HG02970 (cell line): ENCODE measurements around the gene INTS1.

Source experiments
- ATAC-seq: cut with Tn5 transposase; IDR thresholded peaks from one replicate; pipeline ENCODE4 v1.9.1; 2021; ENCODE audit warnings: mild to moderate bottlenecking, moderate library complexity, moderate number of reproducible peaks; ENCODE audit not compliant: unreplicated experiment, low FRiP score

Gene INTS1, protein sequence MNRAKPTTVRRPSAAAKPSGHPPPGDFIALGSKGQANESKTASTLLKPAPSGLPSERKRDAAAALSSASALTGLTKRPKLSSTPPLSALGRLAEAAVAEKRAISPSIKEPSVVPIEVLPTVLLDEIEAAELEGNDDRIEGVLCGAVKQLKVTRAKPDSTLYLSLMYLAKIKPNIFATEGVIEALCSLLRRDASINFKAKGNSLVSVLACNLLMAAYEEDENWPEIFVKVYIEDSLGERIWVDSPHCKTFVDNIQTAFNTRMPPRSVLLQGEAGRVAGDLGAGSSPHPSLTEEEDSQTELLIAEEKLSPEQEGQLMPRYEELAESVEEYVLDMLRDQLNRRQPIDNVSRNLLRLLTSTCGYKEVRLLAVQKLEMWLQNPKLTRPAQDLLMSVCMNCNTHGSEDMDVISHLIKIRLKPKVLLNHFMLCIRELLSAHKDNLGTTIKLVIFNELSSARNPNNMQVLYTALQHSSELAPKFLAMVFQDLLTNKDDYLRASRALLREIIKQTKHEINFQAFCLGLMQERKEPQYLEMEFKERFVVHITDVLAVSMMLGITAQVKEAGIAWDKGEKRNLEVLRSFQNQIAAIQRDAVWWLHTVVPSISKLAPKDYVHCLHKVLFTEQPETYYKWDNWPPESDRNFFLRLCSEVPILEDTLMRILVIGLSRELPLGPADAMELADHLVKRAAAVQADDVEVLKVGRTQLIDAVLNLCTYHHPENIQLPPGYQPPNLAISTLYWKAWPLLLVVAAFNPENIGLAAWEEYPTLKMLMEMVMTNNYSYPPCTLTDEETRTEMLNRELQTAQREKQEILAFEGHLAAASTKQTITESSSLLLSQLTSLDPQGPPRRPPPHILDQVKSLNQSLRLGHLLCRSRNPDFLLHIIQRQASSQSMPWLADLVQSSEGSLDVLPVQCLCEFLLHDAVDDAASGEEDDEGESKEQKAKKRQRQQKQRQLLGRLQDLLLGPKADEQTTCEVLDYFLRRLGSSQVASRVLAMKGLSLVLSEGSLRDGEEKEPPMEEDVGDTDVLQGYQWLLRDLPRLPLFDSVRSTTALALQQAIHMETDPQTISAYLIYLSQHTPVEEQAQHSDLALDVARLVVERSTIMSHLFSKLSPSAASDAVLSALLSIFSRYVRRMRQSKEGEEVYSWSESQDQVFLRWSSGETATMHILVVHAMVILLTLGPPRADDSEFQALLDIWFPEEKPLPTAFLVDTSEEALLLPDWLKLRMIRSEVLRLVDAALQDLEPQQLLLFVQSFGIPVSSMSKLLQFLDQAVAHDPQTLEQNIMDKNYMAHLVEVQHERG (N-terminal part only)

DNA sequence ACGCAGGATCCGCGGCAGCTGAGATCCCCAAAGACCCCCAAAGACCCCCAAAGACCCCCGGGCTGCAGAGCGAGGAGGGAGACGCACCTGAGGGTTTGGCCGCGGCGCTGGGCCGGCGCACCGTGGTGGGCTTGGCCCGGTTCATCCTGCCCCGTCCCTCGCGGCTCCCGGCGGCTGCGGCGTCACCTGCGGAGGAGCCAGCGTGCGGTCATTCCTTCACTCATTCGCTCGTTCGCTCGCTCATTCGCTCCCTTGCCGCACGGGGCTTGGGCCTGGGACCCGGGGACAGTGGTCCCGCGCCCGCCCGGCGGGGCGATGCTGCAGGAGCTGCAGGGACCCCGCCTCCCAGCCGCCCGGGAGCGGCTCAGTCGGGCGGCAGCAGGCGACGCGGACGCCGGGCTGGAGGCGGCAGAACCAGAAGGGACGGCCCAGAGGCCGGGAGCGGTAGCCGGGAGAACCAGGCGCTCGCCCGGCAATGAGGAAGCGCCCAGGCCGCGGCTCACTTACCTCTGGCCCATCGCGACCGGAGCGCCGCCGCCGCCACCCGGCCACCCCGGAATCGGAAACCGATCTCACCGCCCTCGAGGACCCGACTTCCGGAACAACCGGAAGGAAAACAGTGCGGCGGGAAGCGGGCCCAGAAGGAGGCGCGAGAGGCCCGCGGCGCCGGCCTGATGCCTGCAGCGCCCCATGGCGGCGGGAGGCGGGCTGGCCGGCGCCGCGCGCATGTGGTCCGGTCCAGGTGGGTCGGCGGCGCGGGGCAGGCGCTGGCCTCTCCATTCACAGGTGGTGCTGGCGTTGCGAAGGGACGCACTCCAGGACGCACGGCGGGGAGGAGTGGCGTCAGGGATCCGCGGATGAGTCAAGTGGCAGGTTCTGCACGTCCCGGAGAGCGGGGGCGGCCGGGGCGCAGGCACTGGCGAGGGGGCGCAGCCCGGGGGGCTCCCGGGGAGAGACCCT is at the start of gene INTS1:
Gene INTS1 (minus strand): TSS at position 574 of the 960 bp plus-strand sequence. CDS start 429 bp downstream, at position 145.
- ATAC-seq: peak; percentile 81

DNA sequence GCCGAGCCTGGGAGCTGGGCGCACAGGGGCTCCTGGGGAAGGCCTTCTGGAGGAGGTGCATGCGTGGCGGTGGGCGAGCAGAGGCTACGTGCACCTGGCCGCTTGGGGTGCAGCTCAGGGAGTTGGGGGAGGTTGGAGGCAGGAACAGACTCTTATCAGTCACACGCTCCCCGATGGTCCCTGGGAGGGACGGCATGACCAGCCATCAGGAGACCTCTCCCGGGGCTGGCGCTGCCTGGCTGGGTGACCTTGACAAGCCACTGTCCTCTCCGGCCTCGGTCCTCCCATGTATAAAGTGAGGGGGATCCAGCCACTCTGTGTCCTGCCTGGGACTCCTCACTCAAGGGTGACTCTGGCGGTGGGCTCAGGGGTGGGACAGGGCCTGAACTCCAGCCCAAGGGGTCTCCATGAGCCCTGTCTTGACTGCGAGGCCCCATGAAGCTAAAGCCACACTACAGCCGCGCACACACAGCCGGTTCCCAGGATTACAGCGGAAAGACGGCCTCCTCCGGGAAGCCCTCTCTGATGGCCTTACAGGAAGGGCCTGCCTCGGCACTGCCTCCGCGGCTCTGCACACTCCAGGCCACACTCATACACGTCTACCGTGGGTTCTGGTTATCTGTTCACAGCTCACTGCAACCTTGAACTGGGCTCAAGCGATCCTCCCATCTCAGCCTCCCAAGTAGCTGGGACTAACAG is 49.5 kb upstream of the INTS1 start:
- ATAC-seq: no peak

DNA sequence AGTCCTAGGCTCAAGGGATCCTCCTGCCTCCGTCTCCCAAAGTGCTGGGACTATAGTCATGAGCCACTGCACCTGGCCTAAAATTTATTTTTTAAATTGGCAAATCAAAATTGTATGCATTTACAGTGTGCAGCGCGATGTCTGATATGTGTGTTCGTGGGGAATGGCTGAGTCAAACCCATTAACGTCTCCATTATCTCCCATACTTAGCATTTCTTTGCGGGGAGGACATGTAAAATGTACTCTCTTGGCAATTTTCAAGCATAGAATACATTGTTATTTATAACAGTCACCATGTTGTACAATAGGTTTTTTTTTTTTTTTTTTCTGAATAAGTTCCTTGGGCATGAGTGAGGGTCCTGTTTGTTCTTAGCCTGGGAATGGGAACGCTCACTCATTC is 48.0 kb upstream of the INTS1 start:
- no peak for ATAC-seq

DNA sequence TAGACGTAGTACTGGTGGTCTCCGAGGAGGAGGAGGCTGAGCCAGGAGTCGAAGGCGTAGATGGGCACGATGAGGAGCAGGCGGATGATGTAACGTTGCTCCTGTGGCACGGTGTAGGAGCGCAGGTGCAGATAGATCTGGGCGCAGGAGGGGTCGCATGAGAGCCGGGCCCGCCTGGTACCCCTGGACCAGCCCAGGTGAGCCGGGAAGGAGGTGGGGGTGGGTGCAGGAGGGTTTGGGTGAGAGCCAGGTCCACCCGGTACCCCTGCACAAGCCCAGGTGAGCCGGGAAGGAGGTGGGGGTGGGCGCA is 46.6 kb upstream of the INTS1 start:
- ATAC-seq: no peak

DNA sequence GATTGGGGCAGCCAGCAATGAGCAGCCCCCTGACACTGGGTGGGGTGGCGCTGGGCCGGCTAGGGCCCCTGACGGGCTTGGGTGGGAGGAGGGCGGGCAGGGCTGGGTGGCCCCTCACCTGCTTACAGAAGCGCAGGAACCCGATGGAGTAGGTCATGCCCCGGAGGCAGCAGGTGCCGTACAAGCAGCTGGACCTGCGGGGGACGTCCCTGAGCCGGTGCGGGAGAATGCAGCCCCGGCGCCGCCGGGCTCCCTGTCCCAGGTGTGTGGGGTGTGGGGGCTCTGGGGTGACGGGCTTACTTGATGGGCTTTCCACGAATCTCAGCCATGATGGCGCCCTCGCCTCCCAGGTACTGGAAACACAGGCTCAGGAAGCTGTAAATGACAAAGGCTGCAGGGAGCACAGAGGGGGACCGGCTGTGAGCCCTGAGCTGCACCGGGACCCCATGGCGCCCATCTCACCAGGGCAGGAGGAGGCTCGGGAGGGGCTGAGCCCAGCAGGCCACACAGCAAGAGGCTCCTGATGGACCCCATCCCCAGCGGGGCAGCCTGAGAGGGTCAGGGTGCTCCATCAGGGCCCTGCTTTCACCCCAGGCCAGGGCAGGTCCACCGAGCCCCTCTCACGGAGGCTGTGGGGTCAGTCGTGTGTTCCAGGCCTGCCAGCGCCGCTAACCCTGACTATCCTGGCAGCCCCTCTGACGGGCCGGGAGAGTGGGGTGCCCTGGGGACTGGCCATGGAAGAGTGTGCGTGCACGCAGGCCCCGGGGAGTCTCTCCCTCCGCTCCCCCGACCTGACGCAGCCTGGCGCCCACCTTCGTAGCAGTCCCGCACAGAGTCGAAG is 46.0 kb upstream of the INTS1 start:
- no peak for ATAC-seq

DNA sequence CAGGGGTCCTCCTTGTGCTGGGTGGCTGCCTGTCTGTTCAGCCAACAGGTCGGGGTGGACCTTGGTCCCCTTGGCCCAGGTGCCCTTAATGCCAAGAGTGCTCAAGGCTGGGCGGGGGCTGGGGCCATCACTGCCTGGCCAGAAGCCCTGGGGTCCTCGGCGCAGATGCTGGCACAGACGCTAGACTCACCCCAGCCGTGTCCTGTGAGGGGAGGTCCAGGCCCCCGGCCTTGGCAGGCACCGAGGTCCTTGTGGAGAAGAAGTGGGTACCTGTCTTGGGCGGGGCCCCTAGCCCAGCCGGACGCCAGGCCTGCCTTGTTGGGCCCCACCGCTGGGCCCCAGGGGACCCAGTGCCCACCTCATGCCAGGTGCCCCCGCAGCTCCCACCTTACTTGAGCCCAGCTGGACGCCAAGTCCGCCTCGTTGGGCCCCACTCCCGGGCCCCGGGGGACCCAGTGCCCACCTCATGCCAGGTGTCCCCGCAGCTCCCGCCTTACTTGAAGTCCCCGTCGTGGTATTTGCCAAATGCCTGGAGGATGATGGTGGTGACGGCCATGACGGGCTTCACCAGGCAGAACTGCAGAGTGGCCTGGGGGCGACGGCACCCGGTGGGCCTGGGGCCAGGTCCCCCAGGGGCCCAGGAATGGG is 45.3 kb upstream of the INTS1 start:
- no peak for ATAC-seq

DNA sequence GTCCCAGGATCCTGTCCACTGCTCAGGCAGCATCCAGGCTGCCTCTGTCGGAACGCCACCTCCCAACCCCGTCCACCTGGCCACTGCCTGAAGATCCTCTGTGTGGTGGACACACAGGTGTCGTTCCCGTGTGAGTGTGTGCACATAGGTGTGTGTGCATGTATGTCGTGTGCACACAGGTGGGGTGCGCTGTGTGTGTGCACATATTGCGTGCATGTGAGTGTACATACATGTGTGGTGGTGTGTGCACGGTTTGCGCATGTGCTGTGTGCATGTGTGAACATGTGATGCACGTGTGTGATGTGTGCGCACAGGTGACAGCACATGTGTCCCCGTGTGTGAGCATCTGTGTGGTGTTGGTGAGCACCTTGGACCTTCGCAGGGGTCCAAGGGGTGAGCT is 44.8 kb upstream of the INTS1 start:
- no peak for ATAC-seq

DNA sequence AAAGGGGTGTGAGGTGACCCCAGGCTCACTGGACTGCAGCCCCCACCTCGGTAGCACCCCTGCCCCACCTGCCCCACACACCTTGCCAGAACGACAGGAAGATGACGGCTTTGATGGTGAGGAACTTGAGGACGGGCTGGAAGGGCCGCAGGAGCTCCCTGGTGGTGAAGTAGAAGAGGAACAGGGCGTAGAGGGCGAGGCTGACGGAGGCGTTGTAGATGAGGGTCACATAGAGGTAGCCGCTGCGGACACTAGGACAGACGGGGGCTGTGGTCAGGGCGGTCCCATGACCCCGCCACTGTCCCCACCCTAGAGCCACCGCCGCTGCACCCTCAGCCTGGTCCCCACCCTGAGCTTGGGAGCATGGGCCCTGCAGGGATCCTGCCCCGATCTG is 44.2 kb upstream of the INTS1 start:
- ATAC-seq: no peak

DNA sequence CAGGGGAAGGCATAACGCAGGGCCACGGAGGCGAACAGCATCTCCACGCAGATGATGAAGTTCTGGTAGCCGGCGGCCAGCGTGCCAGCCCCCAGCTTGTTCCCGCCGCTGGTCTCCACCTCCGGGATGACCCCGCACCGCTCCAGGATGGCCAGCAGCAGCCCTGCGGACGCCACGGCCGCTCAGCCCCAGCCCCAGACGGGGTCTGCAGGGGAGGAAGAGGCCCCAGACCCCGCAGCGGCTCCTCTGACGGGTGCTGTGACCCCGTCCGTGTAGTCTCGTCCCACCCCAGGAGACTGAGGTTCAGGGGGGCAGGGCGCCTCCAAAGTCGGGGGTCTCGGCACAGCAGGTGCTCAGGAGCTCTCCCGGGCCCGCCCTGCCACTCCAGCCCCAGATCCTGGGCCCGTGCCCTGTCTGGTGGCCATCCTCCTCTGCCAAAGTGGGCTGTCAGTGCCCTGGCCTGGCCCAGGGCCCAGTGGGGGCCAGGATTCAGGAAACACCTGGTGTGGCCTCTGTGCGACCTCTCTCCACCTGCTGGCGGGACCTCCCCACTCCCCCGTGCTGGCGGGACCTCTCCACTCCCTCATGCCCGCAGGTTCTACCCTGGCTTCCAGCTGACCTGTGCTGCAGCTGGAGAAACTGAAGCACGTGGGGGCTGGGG is 43.7 kb upstream of the INTS1 start:
- ATAC-seq: no peak

DNA sequence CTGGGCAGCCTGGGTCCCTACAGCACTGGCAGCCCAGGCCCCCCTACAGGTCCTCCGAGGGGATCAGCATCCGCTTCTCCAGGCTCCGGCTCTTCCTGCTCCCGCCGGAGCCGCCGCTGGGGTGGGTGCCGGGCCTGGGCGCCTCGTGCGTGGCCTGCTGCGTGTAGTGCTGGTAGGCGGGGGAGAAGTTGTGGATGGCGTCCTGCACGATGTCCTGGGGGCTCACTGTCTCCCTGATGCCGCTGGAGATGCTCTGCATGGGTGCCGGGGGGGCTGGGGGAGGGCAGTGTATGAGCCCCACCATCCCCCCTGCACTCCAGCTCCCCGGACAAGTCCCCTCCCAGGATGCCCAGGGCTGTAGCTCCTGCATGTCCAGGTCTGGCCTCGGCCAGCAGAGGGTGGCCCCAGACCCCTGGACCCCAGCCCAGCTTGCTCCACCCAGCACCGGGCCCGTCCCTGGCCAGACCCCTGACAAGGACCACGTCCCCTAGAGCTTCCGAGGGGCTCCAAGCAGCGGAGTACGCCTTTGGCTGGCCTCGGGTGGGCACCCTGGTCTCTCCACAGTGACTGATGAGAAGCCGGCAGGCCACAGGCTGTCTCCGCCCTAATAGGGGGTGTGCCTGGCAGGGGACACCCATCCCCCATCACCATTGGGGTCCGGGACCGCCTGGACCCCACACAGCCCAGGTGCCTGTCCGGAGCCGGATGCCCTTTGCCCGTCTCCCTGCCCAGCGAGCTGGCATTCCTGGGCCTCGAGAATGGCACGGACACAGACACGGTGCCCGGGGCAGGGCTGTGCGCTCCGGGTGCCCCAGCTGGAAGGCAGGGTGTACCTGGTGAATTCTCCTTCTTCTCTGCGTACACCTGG is 43.0 kb upstream of the INTS1 start:
- ATAC-seq: no peak

DNA sequence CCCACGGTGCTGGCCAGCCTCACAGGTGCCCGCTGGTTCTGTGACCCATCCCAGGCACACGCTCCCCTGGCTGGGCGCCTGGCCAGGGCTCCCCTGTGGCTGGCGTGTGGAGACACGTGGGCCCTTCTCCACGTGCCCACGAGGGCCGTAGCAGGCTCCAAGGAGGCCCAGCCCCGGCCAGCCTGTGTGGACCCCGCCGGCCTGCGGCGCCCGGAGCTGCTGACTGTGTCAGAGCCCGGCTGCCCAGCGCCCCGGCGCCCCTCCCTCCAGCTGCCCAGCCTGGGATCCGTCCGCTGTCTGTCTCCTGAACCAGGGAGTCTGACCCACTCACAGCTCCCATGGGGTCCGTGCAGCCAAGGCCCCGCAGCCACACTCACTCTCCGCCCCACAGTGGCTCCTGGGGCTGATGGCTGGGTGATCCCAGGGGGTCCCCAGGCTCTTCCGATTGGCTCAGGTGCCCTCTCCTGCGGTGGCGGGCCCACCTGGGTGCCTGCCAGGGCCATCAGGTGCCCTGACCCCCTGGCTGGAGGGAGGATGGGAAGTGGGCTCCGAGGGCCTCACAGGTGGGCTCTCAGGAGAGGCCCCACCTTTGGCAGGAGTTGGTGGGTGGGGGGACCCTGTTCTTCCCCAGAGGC is 42.2 kb upstream of the INTS1 start:
- no peak for ATAC-seq

DNA sequence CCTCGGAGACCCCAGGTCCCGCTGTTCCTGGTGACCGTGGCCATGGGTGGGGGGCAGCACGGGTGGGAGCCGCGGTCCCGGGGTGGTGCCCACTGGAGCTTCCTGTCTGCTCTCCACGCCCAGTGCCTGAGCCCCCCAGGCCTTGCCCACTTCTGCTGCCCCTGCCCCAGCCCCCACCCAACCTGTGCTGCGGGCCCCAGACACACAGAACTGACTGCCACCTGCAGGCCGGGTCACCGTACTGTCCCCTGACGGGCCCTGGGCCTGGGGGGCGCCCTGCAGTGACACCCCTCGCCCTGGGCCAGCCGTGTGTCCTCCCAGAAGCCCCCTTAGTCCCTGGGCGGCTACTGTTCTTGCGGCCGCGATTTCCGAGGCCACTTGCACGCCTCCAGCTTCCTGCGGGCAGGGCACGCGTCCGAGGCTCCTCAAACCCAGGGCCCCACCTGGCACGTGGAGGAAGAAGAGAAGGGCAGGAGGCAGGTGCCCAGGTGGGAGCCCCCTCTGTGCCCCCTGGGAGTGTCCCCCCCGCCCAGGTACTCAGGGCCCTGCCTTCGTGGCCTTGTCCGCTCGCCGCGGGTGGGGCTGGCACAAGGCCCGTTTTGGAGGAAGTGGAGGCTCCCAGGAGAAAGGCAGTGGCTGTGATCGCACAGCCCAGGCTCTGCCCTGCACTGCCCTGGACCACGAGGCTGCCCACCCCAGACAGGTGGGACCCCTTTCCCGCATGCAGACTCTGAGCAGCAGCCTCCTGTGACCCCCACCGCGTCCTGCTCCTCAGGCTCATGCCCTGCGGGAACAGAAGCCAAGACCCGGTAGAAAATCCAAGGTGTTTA is 41.4 kb upstream of the INTS1 start:
- no peak for ATAC-seq

DNA sequence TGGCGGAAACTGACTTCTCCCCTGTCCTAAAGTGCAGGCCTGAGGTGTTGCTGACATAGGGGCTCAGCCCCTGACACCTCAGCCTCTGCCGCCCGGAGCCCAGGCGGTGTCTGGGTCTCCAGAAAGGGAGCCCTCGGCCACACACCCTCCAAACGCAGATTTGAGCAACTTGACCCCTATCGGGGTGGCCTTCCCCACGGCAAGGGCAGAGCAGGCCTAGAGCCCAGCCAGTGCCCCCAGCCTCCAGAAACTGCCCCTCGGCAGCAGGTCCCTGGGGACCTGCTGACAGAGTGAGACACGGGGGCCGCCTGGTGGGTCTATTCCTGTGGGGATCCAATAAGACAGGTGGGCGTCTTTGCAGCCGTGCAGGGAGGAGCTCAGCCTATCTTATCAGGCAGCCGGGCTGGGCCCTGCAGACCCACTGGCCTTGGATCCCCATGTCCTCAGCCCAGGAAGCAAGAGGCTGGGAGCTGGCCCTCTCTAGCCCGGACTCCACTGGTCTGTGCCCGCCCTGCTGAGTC is 40.8 kb upstream of the INTS1 start:
- no peak for ATAC-seq

DNA sequence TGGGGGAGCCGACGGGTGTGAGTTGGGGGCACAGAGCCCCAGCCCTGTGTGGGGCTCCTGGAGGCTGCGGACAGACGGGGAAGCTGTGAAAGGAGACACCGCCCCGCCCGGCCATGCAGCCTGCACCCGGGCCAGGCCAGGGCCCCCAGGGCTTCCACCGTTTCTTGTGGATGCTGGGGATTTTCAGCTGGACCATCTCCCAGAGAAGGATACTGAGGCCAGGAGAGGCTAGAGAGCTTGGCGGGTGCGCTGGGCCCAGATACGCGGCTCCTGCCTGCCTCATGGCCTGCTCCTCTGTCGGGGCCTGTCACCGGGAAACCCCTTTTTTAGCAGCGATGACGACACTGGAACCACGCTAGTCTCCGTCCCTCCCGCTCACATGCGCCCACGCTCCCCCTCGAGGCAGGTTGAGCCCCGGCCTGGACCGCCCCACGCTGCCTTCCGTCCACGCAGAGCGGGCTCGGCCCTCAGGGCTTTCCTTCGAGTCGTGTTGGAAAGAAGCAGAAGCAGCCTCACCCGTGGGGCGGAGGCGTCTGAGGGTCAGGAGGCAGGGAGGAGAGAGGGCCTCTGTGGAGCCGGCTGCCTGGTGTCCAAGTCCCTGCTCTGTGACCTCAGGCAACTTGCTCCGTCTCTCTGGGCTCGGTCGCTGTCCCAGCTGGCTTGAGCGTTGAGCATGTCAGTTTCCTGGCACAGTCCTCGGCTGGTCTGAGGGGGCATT is 40.1 kb upstream of the INTS1 start:
- no peak for ATAC-seq
